ENCODE data around the gene ATP6V0A1. TPM values are rescaled to one million over a fixed set of nuclear protein-coding genes. Genes with fewer than 3 reads are reported as not detected.
"Not testable (repeated sequence)": the region's sequence is repeated elsewhere in the genome, so short reads cannot be mapped to it uniquely, and the experiment has no call there.

The ATP6V0A1 gene
- polyA plus RNA-seq, 1 donor from 2014 or later = 92.1 TPM

DNA sequence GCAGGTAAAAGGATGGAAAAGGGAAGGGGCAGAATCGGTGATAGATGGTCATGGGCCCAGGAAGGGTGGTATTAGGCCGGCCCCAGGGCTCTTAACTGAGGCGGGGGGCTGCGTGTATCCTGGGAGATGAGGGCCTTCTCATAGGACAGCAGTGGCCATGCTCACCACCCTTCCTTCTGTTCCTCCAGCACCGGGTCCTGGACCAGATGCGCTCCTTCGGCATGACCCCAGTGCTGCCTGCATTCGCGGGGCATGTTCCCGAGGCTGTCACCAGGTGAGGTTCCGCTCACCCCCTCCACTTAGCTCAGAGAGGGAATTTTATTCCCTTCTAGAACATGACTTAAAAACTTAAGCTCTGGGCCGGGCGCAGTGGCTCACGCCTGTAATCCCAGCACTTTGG, 79.8 kb downstream of the ATP6V0A1 start:
- no peaks in the 10 kb centered on the region for H3F3A ChIP-seq (ENCODE audit: insufficient read depth, low read length, poor library complexity, severe bottlenecking)

DNA sequence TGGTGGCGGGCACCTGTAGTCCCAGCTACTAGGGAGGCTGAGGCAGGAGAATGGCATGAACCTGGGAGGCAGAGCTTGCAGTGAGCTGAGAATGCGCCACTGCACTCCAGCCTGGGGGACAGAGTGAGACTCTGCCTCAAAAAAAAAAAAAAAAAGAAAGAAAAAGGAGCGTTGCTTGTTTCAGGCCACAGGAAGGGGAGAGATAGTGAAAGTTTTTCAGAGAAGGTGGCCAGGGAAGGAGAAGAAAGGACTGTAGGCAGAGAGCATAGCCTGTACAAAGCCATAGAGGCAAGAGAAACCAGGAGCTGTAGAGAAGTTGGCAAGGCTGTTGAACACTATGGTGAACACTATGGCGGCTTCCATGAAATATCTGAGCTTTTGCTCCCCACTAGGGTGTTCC, 81.9 kb downstream of the ATP6V0A1 start:
- not testable (repeated sequence) for H2AFZ ChIP-seq (ENCODE audit: low read depth, low read length); H3K9me3 ChIP-seq (ENCODE audit: low read length); H3K9ac ChIP-seq (ENCODE audit: low read length); H3K36me3 ChIP-seq (ENCODE audit: insufficient read depth, low read length); H3K27ac ChIP-seq (ENCODE audit: low read length); H3F3A ChIP-seq (ENCODE audit: insufficient read depth, low read length, poor library complexity, severe bottlenecking); H3K4me2 ChIP-seq (ENCODE audit: low read length); H4K20me1 ChIP-seq (ENCODE audit: insufficient read depth); H3K79me2 ChIP-seq (replicated peaks; ENCODE audit: insufficient read depth, low read length); H3K9me2 ChIP-seq (ENCODE audit: insufficient read depth, low read length); H3K27me3 ChIP-seq (ENCODE audit: insufficient read depth, low read depth, low read length); H3K4me3 ChIP-seq (ENCODE audit: low read length)

More for the DNA sequence above, 79.8 kb downstream of the ATP6V0A1 start:
- Histone ChIP-seq H3K4me2 (ENCODE audit: low read length) (no peak overlapping the region), H4K20me1 (ENCODE audit: insufficient read depth) (no peaks in the 10 kb centered on the region), H3K9me3 (ENCODE audit: low read length) (no peaks in the 10 kb centered on the region), H3K79me2 (replicated peaks; ENCODE audit: insufficient read depth, low read length) (no peaks in the 10 kb centered on the region), H3K27ac (ENCODE audit: low read length) (no peak overlapping the region), H2AFZ (ENCODE audit: low read depth, low read length) (no peak overlapping the region), H3K27me3 (ENCODE audit: insufficient read depth, low read depth, low read length) (no peaks in the 10 kb centered on the region), H3K9ac (ENCODE audit: low read length) (no peak overlapping the region), H3K4me3 (ENCODE audit: low read length) (no peak overlapping the region), H3K9me2 (ENCODE audit: insufficient read depth, low read length) (no peaks in the 10 kb centered on the region), H3K36me3 (ENCODE audit: insufficient read depth, low read length) (no peaks in the 10 kb centered on the region)
- TF ChIP-seq EP300 (conservative IDR thresholded peaks at IDR 0.05; ENCODE audit: poor library complexity, severe bottlenecking) (no peak), SMC3 (conservative IDR thresholded peaks at IDR 0.05; ENCODE audit: poor library complexity) (no peak), TAF1 (IDR thresholded peaks at IDR 0.05; ENCODE audit: low read depth) (no peak), POLR2AphosphoS5 (IDR thresholded peaks at IDR 0.05) (no peak), MXI1 (conservative IDR thresholded peaks at IDR 0.05; ENCODE audit: poor library complexity, severe bottlenecking) (no peak), RAD21 (conservative IDR thresholded peaks at IDR 0.05) (no peak), EZH2 (IDR thresholded peaks at IDR 0.05; ENCODE audit: borderline replicate concordance, insufficient read depth, low read length, poor library complexity, severe bottlenecking) (no peak)
- TF ChIP-seq, protein P1, sequence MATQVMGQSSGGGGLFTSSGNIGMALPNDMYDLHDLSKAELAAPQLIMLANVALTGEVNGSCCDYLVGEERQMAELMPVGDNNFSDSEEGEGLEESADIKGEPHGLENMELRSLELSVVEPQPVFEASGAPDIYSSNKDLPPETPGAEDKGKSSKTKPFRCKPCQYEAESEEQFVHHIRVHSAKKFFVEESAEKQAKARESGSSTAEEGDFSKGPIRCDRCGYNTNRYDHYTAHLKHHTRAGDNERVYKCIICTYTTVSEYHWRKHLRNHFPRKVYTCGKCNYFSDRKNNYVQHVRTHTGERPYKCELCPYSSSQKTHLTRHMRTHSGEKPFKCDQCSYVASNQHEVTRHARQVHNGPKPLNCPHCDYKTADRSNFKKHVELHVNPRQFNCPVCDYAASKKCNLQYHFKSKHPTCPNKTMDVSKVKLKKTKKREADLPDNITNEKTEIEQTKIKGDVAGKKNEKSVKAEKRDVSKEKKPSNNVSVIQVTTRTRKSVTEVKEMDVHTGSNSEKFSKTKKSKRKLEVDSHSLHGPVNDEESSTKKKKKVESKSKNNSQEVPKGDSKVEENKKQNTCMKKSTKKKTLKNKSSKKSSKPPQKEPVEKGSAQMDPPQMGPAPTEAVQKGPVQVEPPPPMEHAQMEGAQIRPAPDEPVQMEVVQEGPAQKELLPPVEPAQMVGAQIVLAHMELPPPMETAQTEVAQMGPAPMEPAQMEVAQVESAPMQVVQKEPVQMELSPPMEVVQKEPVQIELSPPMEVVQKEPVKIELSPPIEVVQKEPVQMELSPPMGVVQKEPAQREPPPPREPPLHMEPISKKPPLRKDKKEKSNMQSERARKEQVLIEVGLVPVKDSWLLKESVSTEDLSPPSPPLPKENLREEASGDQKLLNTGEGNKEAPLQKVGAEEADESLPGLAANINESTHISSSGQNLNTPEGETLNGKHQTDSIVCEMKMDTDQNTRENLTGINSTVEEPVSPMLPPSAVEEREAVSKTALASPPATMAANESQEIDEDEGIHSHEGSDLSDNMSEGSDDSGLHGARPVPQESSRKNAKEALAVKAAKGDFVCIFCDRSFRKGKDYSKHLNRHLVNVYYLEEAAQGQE (IDR thresholded peaks at IDR 0.05; ENCODE audit: borderline replicate concordance) = no peak
- TF ChIP-seq, protein P2, sequence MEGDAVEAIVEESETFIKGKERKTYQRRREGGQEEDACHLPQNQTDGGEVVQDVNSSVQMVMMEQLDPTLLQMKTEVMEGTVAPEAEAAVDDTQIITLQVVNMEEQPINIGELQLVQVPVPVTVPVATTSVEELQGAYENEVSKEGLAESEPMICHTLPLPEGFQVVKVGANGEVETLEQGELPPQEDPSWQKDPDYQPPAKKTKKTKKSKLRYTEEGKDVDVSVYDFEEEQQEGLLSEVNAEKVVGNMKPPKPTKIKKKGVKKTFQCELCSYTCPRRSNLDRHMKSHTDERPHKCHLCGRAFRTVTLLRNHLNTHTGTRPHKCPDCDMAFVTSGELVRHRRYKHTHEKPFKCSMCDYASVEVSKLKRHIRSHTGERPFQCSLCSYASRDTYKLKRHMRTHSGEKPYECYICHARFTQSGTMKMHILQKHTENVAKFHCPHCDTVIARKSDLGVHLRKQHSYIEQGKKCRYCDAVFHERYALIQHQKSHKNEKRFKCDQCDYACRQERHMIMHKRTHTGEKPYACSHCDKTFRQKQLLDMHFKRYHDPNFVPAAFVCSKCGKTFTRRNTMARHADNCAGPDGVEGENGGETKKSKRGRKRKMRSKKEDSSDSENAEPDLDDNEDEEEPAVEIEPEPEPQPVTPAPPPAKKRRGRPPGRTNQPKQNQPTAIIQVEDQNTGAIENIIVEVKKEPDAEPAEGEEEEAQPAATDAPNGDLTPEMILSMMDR (IDR thresholded peaks at IDR 0.05; ENCODE audit: poor library complexity, severe bottlenecking) = no peak

Data from neural cell (in vitro differentiated cells).